ENCODE measurements around the gene ZNF628.

Gene ZNF628

DNA sequence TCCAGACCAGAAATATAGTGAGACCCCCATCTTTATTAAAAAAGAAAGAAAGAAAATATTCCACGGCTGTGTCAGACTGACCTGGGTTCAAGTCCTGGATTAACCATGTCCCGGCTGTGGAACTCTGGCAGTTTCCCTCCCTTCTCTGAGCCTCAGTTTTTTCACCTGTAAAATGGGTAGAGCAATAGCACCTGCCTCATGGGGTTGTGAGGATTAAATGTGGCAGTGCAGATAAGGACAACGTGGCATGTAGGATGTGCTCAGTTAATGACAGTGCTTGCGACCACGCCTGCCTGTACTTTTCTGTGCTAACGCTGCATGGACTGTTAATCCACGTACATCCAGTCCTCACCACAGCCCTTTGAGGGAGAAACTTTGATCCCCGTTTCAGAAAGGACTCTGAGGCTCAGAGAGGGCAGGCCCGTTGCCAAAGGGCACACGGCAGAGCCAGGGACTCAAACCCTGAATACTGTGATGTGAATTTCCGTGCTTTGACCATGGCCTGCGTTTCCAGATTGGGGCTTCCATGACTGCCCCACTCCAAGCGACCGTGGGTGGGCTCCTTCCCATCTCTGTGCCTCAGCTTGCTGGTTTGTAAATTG lies 44.4 kb downstream of the ZNF628 start:
- DNase-seq (ENCODE audit: extremely low read depth, low read depth) = no peak
- TF ChIP-seq, protein P1, sequence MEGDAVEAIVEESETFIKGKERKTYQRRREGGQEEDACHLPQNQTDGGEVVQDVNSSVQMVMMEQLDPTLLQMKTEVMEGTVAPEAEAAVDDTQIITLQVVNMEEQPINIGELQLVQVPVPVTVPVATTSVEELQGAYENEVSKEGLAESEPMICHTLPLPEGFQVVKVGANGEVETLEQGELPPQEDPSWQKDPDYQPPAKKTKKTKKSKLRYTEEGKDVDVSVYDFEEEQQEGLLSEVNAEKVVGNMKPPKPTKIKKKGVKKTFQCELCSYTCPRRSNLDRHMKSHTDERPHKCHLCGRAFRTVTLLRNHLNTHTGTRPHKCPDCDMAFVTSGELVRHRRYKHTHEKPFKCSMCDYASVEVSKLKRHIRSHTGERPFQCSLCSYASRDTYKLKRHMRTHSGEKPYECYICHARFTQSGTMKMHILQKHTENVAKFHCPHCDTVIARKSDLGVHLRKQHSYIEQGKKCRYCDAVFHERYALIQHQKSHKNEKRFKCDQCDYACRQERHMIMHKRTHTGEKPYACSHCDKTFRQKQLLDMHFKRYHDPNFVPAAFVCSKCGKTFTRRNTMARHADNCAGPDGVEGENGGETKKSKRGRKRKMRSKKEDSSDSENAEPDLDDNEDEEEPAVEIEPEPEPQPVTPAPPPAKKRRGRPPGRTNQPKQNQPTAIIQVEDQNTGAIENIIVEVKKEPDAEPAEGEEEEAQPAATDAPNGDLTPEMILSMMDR (IDR thresholded peaks at IDR 0.05; ENCODE audit: low read depth, low read length) = no peak

DNA sequence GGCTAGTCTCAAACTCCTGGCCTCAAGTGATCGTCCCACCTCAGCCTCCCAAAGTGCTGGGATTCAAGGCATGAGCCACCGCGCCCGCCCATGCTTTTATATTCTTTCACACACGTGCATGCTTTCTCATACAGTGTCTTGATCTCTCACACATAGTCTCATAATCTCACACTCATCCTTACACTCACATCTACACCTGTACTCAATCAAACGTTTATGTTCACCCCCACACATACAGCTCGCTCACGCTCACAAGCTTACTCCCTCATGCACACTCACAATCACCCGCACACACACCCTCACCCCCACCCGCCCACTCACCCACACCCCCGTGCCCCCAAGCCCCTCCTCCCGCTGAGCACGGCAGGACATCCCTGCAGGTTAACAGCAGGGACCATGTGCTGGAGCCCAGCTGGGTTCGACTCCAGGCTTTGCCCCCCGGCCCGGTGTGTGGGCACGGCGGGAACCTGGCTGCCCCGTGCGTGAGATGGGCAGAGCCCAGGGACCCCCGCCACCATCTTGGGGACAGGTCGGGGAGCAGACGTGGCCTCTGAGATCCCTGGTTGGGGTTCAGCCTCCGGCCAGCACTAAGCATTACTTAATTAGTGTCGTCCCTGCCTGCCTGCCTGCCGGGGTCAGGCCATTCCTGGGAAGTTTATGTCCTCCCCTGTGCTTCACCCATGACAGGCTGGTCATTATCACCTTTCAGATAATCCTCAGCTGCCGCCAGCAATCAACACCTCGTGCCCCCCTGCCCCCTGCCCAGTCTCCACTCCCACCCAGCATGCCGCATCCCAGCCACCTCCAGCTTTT lies 49.1 kb downstream of the ZNF628 start:
- no peak for DNase-seq (ENCODE audit: extremely low read depth, low read depth)
- TF ChIP-seq, protein P1 (IDR thresholded peaks at IDR 0.05; ENCODE audit: low read depth, low read length) = no peak

DNA sequence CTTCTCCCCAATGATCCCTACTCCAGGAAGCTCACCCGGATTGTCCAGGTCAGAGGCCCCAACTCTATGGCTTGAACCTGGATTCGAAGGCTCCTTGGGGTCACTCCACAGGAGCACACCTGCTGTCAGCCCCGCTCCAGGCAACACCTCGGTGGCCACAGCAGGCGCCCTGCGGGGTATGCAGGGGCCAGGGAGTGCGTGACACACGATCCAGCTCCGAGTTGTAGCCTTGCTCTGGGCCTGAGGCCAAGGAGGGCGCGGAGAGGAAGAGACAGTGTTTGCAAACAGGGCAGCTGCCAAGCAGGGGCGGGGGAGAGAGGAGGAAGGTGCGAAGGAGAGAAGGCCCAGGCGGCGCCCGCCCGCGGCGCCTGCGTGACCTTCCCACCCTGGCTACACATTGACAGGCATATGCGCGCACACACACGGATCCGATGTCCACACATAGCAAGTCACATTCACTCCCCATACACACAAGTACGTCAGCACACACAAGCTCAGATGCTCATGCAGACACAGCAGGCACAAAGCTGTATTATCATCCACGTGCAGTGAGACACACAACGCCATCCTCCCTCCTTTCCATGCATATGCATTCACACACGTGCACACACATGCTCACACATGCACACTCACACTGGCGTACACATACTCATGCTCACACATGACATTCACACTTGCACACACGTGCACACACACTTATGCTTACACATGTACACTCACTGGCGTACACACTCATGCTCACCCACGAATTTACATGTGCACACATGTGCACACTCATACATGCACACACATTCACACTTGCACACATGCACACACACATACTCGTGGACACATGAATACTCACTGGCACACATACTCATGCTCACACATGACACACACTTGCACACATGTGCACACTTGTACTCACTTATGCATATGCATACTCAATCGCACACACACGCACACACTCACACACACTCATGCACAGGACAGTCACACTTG lies 50.1 kb downstream of the ZNF628 start:
- peak; percentile 16 for DNase-seq (ENCODE audit: extremely low read depth, low read depth)
- TF ChIP-seq, protein P1 (IDR thresholded peaks at IDR 0.05; ENCODE audit: low read depth, low read length) = no peak

DNA sequence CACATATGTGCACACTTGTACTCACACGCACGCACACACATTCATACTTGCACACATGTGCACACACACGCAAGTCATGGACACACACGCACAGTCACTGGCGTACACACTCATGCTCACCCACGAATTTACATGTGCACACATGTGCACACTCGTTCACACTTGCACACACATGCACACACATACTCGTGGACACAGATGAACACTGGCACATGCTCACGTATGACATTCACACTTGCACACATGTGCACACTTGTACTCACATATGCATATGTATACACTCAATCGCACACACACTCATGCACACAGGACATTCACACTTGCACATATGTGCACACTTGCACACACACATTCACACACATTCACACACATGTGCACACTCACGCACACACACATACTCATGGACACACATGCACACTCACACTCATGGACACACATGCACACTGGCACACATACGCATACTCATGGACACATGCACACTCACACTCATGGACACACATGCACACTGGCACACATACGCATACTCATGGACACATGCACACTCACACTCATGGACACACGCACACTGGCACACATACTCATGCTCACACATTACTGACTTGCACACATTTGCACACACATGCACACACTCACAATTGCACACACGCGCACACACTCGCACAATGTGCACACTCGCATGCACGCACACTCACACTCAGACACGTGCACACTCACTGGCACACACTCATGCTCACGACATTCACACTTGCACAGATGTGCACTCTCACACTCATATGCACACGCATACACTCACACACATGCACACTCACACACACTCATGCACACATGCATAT lies 51.0 kb downstream of the ZNF628 start:
- TF ChIP-seq, protein P1 (IDR thresholded peaks at IDR 0.05; ENCODE audit: low read depth, low read length) = no peak
- no peak for DNase-seq (ENCODE audit: extremely low read depth, low read depth)

DNA sequence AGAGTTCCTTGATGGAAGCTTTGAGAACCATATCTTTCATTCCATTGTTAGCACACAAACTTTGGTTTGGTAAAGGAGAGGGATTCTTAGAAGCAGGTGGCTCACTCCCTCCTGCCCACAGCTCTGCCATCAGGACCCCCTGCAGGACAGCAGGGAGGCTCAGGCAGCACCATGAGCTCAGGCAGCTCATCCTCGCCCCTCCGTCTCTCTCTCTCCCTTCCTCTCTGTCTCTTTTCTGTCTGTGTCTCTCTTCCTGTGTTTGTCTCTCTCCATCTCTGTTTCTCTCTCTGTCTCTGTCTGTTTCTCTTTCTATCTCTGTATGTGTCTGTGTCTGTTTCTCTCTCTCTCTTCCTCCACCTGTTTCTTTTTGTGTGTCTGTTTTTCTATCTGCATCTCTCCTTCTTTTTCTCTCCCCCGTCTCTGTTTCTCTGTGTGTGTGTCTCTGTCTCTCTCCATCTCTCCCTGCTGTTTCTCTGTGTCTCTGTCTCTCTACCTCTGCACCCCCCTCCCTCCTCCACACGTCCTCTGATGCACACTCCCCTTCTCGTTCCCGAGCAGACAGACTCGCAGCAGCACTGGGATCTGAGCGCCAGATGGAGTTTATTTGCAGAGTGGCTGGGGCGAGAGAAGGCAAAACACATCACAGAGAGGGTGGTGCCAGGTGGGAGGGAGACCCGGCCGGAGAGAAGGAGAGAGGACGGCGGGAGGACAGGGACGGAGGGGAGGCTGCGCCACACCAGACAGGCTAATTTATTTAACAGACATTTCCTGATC lies 51.8 kb downstream of the ZNF628 start:
- no peak for DNase-seq (ENCODE audit: extremely low read depth, low read depth)

More for the DNA sequence above, 51.8 kb downstream of the ZNF628 start:
- TF ChIP-seq, protein P1 (IDR thresholded peaks at IDR 0.05; ENCODE audit: low read depth, low read length) = peak; percentile 14

Measured in AG09319 (cell line).